Dendritic cell treated with granulocyte-macrophage colony-stimulating factor and Interleukin-4, amounts not matched to agents 40 ng/mL and 50 ng/mL, for 4 days (primary cell): Measurements from ENCODE around the gene CEACAM21.
A peak's percentile ranks its signal among the peaks of the same experiment; 100 is the strongest.

Experiments used
- H3K27ac Mint-ChIP-seq: one replicate; pipeline ENCODE4 v1.8.0; 2022; ENCODE audit warnings: mild to moderate bottlenecking, mixed read lengths
- H3K27me3 Mint-ChIP-seq: one replicate; pipeline ENCODE4 v1.8.0; 2022; ENCODE audit warnings: mild to moderate bottlenecking, mixed read lengths
- H3K36me3 Mint-ChIP-seq: one replicate; pipeline ENCODE4 v1.8.0; 2022; ENCODE audit warnings: low read depth, mixed read lengths
- H3K4me1 Mint-ChIP-seq: one replicate; pipeline ENCODE4 v1.8.0; 2022; ENCODE audit warnings: low read depth, mixed read lengths
- H3K4me3 Mint-ChIP-seq: one replicate; pipeline ENCODE4 v1.8.0; 2022; ENCODE audit warnings: mild to moderate bottlenecking, moderate library complexity, mixed read lengths
- H3K9me3 Mint-ChIP-seq: one replicate; pipeline ENCODE4 v1.8.0; 2022; ENCODE audit warnings: mixed read lengths
- intact Hi-C: fragments of 100-400 bp; cut with micrococcal nuclease; formaldehyde crosslinking; loops from one replicate; pipeline ENCODE4 v1.15.0; 2022

Gene CEACAM21

DNA sequence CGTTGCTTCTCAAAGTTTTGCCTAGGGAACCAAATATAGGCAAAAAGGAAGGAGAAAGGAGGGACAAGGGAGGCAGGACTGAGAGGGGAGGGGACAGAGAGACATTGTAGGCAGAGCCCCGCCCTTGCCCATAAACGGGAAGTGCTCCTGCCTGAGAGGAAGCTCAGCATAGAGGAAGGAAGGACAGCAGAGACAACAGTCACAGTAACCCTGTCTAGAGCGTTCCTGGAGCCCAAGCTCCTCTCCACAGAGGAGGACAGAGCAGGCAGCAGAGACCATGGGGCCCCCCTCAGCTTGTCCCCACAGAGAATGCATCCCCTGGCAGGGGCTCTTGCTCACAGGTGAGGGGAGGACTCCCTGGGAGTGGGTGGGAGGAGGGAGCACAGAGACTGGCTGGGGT lies at the start of gene CEACAM21:
Gene CEACAM21 (plus strand): TSS at position 169 of the 400 bp plus-strand sequence. CDS start 109 bp downstream, at position 278.
- Mint-ChIP-seq H3K4me3 (peak within 1 kb of the TSS; percentile 63), H3K36me3 (peaks cover 12% of the 10 kb centered on the region), H3K27ac (peak within 1 kb of the TSS; percentile 83), H3K4me1 (peaks cover 37% of the 10 kb centered on the region), H3K9me3 (peaks cover 11% of the 10 kb centered on the region), H3K27me3 (peaks cover 2% of the 10 kb centered on the region)
- intact Hi-C loops = no loop called here

DNA sequence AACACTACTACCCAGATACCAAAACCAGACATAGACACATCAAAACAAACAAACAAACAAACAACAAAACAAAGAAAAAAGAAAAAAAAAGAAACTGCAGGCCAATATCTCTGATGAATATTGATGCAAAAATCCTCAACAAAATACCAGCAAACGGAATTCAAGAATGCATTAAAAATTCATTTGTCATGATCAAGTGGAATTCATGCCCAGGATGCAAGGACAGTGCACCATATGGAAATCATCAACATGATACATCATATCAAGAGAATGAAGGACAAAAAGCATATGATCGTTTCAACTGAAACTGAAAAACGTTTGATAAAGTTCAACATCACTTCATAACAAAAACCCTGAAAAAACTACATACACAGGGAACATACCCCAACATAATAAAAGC lies 48.9 kb upstream of the CEACAM21 start:
- peaks cover 23% of the 10 kb centered on the region for H3K36me3 Mint-ChIP-seq
- no peak overlapping the region for H3K4me3 Mint-ChIP-seq
- H3K4me1 Mint-ChIP-seq = peaks cover 77% of the 10 kb centered on the region
- H3K27ac Mint-ChIP-seq = no peak overlapping the region
- peaks cover 40% of the 10 kb centered on the region for H3K9me3 Mint-ChIP-seq
- no peaks in the 10 kb centered on the region for H3K27me3 Mint-ChIP-seq
- intact Hi-C loops = no loop called here

DNA sequence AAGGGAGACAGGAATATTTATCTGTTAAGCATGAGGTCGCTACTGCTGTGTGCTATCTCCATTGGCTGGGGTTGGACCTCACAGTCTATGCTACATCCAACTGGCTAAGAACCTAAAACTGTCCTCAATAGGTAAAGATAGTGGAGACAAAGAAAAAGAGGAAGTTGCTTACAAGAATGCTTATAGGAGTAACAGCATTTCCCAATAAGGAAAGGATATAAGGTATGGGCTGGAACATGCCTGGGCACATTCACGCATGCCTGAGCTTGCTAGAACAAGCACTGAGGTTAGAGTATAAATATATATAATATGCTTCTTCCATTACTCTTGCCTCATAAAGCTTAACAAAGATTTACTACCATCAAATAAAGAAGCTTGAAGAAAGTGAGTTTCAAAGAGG lies 47.9 kb upstream of the CEACAM21 start:
- Mint-ChIP-seq H3K36me3 (peaks cover 26% of the 10 kb centered on the region), H3K4me1 (peaks cover 71% of the 10 kb centered on the region), H3K9me3 (peaks cover 42% of the 10 kb centered on the region), H3K27ac (no peak overlapping the region), H3K4me3 (no peak overlapping the region), H3K27me3 (no peaks in the 10 kb centered on the region)
- intact Hi-C loops = no loop called here

DNA sequence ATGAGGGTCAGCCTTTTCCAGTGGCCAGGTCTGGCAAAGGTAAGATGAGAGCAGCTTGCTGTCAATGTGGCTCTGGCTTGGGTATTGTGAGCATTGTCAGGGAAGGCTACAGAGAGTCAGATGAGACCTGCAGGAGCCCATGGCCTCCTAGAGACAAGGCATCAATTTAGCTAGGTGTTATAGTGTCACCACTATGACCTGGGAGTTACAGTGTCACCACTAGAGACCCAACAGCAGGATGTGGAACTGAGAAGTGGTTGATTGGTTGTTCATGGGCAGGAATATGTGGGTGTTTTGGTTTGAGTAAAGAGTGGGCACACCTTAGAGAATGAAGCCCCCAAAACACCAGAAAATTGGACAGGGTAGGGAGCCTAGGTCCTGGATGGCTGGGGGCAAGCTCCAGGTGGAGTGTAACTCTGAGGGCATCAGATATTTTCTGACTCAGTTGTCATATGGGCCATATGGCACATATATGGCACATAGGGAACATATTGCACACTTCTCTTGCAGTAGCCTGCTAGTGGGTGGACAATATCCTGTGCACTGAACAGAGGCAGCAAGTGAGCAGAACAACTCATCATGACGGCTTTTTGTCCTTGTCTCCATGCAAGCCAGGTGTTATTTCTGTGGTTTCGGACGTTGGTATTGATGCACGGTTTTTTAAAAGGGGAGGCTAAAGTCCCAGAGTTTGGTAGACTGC lies 46.3 kb upstream of the CEACAM21 start:
- peaks cover 42% of the 10 kb centered on the region for H3K9me3 Mint-ChIP-seq
- H3K36me3 Mint-ChIP-seq = peaks cover 26% of the 10 kb centered on the region
- H3K4me1 Mint-ChIP-seq = peaks cover 82% of the 10 kb centered on the region
- H3K27ac Mint-ChIP-seq = peak overlapping the region; percentile 97
- peak overlapping the region; percentile 30 for H3K4me3 Mint-ChIP-seq
- H3K27me3 Mint-ChIP-seq = no peaks in the 10 kb centered on the region
- intact Hi-C loops = loop anchor here (2.0 kb wide), 1 partner anchor 13 kb away; no protein-coding TSS in a partner anchor

DNA sequence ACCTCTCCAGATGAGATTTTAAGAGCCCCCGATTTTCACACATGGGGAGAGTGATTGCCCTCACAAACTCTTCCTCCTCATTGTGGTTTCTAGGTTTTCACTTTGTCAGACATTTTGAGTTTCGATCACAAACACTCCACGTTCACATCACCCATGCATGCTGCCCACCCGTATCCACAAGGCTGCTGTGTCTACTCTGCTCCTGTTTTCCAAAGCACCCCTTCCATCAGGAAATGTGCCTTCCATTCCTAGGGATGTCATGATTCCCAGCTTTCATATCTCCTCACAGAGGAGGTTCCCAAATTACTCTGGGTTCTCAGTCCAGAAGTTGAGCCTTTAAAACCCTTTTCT lies 45.8 kb upstream of the CEACAM21 start:
- peaks cover 26% of the 10 kb centered on the region for H3K36me3 Mint-ChIP-seq
- peak overlapping the region; percentile 62 for H3K4me3 Mint-ChIP-seq
- H3K4me1 Mint-ChIP-seq = peaks cover 83% of the 10 kb centered on the region
- peak overlapping the region; percentile 97 for H3K27ac Mint-ChIP-seq
- intact Hi-C loops = loop anchor here (2.0 kb wide), 1 partner anchor 13 kb away; no protein-coding TSS in a partner anchor
- H3K9me3 Mint-ChIP-seq = peaks cover 42% of the 10 kb centered on the region
- H3K27me3 Mint-ChIP-seq = no peaks in the 10 kb centered on the region

DNA sequence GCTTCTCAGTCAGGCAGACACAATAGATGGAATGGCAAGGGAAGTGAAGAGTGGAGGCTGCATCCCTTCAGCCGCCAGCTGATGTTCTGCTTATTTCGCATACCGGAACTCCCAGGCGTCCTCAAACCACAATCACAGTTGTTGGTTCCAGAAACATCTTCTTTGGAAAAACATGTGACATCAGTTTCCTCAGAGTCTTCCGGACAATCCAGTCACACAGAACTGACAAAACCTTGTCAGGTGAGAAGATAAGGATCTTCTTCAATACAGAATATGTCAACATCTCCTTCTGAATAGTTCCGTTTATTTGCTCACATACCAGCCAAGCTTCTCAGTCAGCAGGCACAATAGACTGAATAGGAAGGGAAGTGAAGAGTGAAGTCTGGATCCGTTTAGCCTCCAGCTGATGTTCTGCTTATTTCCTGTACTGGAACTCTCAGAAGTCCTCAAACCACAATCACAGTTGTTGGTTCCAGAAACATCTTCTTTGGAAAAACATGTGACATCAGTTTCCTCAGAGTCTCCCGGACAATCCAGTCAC lies 45.1 kb upstream of the CEACAM21 start:
- H3K27ac Mint-ChIP-seq = peak overlapping the region; percentile 97
- peak overlapping the region; percentile 62 for H3K4me3 Mint-ChIP-seq
- H3K4me1 Mint-ChIP-seq = peaks cover 80% of the 10 kb centered on the region

DNA sequence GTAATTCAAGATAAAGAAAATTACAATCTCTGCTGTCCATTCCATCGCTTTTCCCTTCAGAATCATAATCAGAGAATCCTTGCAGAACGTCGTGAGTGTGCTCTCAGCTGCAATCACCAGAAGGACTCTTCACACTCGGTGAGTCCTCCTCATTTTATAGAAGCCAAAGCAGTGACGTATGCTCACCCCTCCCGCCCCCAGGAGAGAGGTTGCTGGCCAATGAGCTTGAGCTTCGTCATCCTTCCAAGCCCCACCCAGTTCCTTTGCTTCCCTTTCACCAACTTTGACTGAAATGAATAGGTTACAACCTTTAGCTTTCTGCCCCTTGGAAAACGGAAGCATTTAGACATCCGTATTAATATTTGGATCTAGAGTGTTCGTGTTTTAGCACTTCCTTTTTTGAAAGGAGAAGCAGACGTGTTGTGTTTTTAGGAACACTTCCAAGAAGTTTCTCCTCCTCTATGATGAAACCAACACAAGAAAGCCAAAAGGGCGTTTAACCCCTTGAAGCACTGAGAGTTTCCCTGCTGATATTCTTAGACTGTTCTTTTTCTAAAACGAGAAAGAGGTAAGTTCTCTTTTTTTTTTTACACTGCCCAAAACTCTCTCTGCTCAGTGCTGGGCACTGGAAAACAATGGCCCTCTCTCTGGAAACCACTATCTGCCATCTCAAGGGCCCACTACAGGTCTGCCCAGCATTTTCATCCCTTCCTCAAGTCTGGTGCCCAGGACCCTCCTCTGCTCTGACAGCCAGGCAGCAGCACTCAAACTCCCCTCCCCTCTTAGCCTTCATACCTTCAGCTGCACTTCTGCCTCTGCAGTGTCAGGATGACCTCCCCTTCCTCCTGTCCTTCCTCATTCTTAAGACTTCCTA lies 44.3 kb upstream of the CEACAM21 start:
- Mint-ChIP-seq H3K27me3 (no peaks in the 10 kb centered on the region), H3K27ac (peak overlapping the region; percentile 97), H3K36me3 (peaks cover 26% of the 10 kb centered on the region), H3K4me1 (peaks cover 72% of the 10 kb centered on the region), H3K9me3 (peaks cover 33% of the 10 kb centered on the region), H3K4me3 (peak overlapping the region; percentile 62)
- intact Hi-C loops = loop anchor here (2.0 kb wide), 1 partner anchor 15 kb away; no protein-coding TSS in a partner anchor

More for the DNA sequence above, 45.1 kb upstream of the CEACAM21 start:
- intact Hi-C loops = loop anchor here (2.0 kb wide), 1 partner anchor 14 kb away; no protein-coding TSS in a partner anchor
- H3K36me3 Mint-ChIP-seq = peaks cover 26% of the 10 kb centered on the region
- H3K9me3 Mint-ChIP-seq = peaks cover 40% of the 10 kb centered on the region
- no peaks in the 10 kb centered on the region for H3K27me3 Mint-ChIP-seq

DNA sequence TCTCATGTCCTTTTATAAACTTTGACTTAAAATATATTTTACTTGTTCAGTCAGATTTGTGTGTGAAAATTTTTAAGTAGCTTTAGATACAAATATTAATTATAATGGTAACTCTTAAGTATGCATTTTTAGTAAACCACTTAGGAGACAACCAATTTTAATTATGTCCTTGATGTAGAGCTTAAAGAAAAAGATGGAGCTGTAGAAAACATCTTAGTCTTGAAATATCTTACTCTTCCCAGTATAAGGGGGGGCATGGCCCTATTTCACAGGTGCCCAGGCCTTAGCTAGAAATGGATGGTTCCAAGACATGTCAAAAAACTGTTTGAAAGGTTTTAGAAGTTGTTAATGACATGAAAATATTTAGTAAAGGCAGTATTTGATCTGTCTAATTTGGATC lies 43.4 kb upstream of the CEACAM21 start:
- Mint-ChIP-seq H3K9me3 (peaks cover 33% of the 10 kb centered on the region), H3K27ac (peak overlapping the region; percentile 97), H3K4me3 (no peak overlapping the region), H3K27me3 (no peaks in the 10 kb centered on the region), H3K4me1 (peaks cover 73% of the 10 kb centered on the region), H3K36me3 (peaks cover 26% of the 10 kb centered on the region)
- intact Hi-C loops = no loop called here

DNA sequence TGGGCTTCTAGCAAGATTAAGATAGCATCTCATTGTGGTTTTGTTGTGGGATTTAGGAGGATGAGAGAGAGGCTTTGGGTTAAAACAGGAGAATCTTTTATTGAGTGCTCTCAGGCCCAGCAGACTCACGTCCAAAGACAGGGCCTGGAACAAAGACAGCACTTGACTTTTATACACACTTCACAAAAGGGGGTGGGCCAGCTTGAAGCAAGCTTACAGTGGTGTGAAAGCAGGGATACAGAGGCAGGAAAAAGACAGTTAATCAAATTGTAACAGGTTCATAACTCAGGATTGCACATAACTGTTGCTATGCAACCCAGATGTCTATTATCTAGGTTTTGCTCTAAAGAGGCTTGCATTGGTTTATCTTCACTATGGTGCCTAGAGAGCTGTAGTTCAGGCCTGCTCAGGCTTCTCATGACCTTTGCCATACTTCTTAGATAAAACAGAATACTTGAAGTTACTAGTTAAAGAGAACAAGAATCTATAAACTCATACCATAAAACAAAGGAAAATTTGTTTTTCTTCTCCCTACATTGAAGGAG lies 42.2 kb upstream of the CEACAM21 start:
- no peak overlapping the region for H3K4me3 Mint-ChIP-seq
- intact Hi-C loops = no loop called here
- peaks cover 31% of the 10 kb centered on the region for H3K9me3 Mint-ChIP-seq
- H3K27me3 Mint-ChIP-seq = no peaks in the 10 kb centered on the region
- H3K36me3 Mint-ChIP-seq = peaks cover 25% of the 10 kb centered on the region
- peaks cover 71% of the 10 kb centered on the region for H3K4me1 Mint-ChIP-seq
- H3K27ac Mint-ChIP-seq = peak overlapping the region; percentile 27

DNA sequence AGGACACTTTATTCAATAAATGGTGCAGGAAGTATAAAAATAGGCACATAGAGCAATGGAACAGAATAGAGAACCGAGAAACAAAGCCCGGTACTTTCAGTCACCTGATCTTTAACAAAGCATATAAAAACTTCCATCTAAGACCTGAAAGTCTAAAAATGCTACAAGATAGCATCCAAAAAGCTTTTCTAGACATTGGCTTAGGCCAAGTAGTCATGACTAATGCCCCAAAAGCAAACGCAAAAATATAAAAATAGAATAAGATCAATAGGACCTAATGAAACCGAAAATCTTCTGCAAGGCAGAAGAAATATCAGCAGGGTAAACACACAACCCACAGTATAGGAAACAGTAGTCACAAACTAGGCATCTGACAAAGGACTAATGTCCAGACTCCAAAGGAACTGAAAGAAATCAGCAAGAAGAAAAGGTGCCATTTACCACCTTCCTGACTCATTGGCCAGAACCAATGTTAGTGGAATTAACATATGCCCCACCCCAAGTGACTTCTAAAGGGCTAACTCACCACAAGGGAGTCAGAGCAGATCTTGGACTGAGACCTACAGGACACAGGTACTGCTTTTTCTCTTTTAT lies 40.8 kb upstream of the CEACAM21 start:
- Mint-ChIP-seq H3K9me3 (peaks cover 17% of the 10 kb centered on the region), H3K36me3 (peaks cover 11% of the 10 kb centered on the region), H3K27me3 (no peaks in the 10 kb centered on the region), H3K4me3 (no peak overlapping the region), H3K27ac (peak overlapping the region; percentile 11), H3K4me1 (peaks cover 57% of the 10 kb centered on the region)
- intact Hi-C loops = no loop called here

DNA sequence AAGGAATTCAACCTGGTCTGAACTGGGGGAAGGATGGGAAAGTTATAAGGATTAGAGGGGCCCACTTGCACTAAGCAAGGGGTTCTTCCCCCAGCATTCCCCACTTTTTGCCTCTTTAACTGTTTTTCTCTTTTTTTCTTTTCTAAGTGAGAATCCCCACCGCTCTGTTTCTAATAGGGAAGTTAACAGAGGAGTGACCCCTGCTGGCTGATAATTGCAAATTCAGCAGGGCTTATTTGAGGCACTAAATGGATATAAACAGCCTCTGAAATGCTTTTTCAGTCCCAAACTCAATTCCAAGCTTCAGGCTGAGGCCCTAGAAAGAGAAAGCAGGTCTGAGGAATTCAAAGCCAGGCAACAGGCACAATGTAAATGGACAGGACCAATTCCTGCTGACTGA lies 38.2 kb upstream of the CEACAM21 start:
- H3K27ac Mint-ChIP-seq = peak overlapping the region; percentile 39
- peaks cover 43% of the 10 kb centered on the region for H3K4me1 Mint-ChIP-seq
- no peaks in the 10 kb centered on the region for H3K36me3 Mint-ChIP-seq
- intact Hi-C loops = no loop called here
- no peaks in the 10 kb centered on the region for H3K9me3 Mint-ChIP-seq
- no peak overlapping the region for H3K4me3 Mint-ChIP-seq
- no peaks in the 10 kb centered on the region for H3K27me3 Mint-ChIP-seq

DNA sequence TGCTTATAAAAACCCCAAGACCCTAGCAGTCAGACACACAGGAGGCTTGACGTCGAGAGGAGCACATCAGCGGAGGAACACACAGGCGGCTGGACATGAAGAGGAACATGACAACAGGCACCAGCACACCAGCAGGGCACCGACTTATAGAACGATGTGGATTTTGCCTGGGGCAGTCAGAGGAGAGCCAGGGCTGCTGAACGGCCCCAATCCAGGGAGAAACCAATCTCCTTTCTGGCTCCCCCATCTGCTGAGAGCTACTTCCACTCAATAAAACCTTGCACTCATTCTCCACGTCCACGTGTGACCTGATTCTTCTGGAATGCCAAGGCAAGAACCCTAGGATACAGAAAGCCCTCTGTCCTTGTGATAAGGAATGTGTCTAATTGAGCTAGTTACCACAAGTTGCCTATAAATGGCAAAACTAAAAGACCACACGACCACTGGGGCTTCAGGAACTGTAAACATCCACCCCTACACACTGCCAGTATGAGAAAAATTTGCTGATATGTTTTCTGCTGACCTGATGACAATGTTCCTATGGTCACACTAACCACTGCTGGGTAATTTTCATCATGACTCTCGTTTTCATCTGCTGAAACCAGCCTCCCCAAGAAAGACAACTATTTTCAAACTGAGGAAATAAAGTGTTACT lies 35.8 kb upstream of the CEACAM21 start:
- H3K4me1 Mint-ChIP-seq = peaks cover 36% of the 10 kb centered on the region
- no peaks in the 10 kb centered on the region for H3K36me3 Mint-ChIP-seq
- no peak overlapping the region for H3K4me3 Mint-ChIP-seq
- H3K9me3 Mint-ChIP-seq = no peaks in the 10 kb centered on the region
- no peak overlapping the region for H3K27ac Mint-ChIP-seq
- no peaks in the 10 kb centered on the region for H3K27me3 Mint-ChIP-seq
- intact Hi-C loops = loop anchor here (2.0 kb wide), 1 partner anchor 31 kb away; no protein-coding TSS in a partner anchor

DNA sequence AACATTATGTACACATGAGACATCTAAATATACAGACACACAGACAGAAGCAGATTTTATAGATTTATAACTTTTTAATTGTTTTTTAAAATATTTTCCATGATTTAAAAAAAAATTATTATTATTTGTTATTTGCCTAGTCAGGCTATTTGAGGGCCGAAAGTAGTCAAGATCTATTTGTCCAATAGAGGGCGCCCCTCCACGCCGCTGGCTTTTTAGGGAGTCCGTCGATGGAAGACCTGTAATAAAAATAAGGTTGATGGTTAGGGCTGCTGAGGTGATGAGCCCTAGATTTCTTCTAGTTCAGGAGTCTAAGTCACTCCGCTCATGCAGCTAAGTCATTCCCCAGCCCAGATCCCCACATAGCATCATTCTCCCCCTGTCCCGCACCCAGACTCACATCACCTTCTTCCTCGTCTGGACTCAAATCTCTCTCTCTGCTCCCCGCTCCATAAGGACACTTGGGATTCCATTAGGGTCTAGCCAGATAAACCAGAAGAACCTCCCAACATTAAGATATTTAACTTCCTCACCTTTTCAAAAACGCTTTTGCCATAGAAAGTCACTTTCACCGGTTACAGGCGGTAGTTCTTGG lies 33.9 kb upstream of the CEACAM21 start:
- peaks cover 50% of the 10 kb centered on the region for H3K4me1 Mint-ChIP-seq
- H3K27ac Mint-ChIP-seq = no peak overlapping the region
- no peaks in the 10 kb centered on the region for H3K36me3 Mint-ChIP-seq
- intact Hi-C loops = loop anchor here (1.0 to 2.0 kb wide), 3 partner anchors 21 to 53 kb away; no protein-coding TSS in a partner anchor
- no peaks in the 10 kb centered on the region for H3K27me3 Mint-ChIP-seq
- no peaks in the 10 kb centered on the region for H3K9me3 Mint-ChIP-seq
- H3K4me3 Mint-ChIP-seq = no peak overlapping the region
